Kidney (tissue), 14 donors: Measurements from ENCODE around the gene BCLAF1. TPM values are rescaled to one million over a fixed set of nuclear protein-coding genes. Genes with fewer than 3 reads are reported as not detected.

ENCODE experiments used
- DNase-seq, 5 donors: peaks; one replicate each; pipeline ENCODE4 v3.0.0-alpha.2; 2013 to 2020
- FAIRE-seq: peaks from 2 replicates; lab custom pipeline; 2012; peaks lifted over from hg19 to GRCh38; lab: Jason Lieb, UNC
- H3K27ac ChIP-seq, 2 donors: one replicate each; pipeline ENCODE4 v1.7.0; 2013; ENCODE audit warnings: low read depth in 2 of 2, low read length in 2 of 2, inconsistent platforms in 1 of 2
- H3K27me3 ChIP-seq: one replicate; pipeline ENCODE4 v1.7.1; 2013; ENCODE audit warnings: low read length, inconsistent platforms; ENCODE audit not compliant: control insufficient read depth, insufficient read depth
- H3K36me3 ChIP-seq, 3 donors: one replicate each; pipeline versions ENCODE4 v1.7.0 to v1.7.1; 2013; ENCODE audit warnings: low read length in 3 of 3, control low read depth in 1 of 3, inconsistent platforms in 1 of 3; ENCODE audit not compliant: insufficient read depth in 3 of 3, control insufficient read depth in 2 of 3
- H3K4me1 ChIP-seq, 3 donors: one replicate each; pipeline versions ENCODE4 v1.7.0 to v1.7.1; 2013; ENCODE audit warnings: low read length in 3 of 3, inconsistent platforms in 1 of 3, low read depth in 1 of 3; ENCODE audit not compliant: control insufficient read depth in 2 of 3, insufficient read depth in 2 of 3
- H3K4me3 ChIP-seq, 3 donors: one replicate each; pipeline versions ENCODE4 v1.7.0 to v1.8.1; 2013; ENCODE audit warnings: low read length in 3 of 3, control low read depth in 1 of 3, inconsistent platforms in 1 of 3
- H3K9ac ChIP-seq, 3 donors: one replicate each; pipeline versions ENCODE4 v1.7.0 to v1.7.1; 2013; ENCODE audit warnings: low read length in 3 of 3, control low read depth in 1 of 3, inconsistent platforms in 1 of 3
- H3K9me3 ChIP-seq, 3 donors: one replicate each; pipeline versions ENCODE4 v1.7.0 to v1.7.1; 2013; ENCODE audit warnings: low read length in 3 of 3, control low read depth in 1 of 3, inconsistent platforms in 1 of 3; ENCODE audit not compliant: control insufficient read depth in 2 of 3, insufficient read depth in 1 of 3
- intact Hi-C: fragments of 100-400 bp; cut with DNase I; formaldehyde crosslinking; loops from one replicate; pipeline ENCODE4 v1.11.1; 2022
- polyA plus RNA-seq: library from polyadenylated mRNA; stranded (reverse); fragments of 350-450 nt; fragmentation: Illumina TruSeq; extraction: RNeasy Lipid Tissue Mini Kit (QIAGEN cat#74804); gene quantifications from one replicate; pipeline ENCODE4 v1.2.3, GENCODE V29; 2014; ENCODE audit warnings: low read depth, low replicate concordance; ENCODE audit not compliant: insufficient read depth
- total RNA-seq: library from RNA; stranded (reverse); fragmentation: NEBNext Ultra II Directional; extraction: Animal tissue kit (Norgen Biotek cat#: 25700); gene quantifications from one replicate; pipeline ENCODE4 v1.2.1, GENCODE V29; 2021
- TF ChIP-seq, protein P1 (sequence below): IDR thresholded peaks from 3 replicates; pipeline ENCODE4 v1.5.1; 2012; ENCODE audit warnings: mild to moderate bottlenecking, moderate library complexity, borderline replicate concordance; ENCODE audit not compliant: insufficient read depth; ENCODE audit errors: extremely low read depth
- donor health status: control.
- donor health status: control.
- donor health status: control.
- donor health status: control.
- donor health status: control.
- donor health status: DM: yes; HTN: yes; CAD: no.
- donor health status: Normal renal cell carcinoma (clear cell type).

The BCLAF1 gene
- total and polyA plus RNA-seq, 2 donors from 2014 or later = 18.3 to 132 TPM

DNA sequence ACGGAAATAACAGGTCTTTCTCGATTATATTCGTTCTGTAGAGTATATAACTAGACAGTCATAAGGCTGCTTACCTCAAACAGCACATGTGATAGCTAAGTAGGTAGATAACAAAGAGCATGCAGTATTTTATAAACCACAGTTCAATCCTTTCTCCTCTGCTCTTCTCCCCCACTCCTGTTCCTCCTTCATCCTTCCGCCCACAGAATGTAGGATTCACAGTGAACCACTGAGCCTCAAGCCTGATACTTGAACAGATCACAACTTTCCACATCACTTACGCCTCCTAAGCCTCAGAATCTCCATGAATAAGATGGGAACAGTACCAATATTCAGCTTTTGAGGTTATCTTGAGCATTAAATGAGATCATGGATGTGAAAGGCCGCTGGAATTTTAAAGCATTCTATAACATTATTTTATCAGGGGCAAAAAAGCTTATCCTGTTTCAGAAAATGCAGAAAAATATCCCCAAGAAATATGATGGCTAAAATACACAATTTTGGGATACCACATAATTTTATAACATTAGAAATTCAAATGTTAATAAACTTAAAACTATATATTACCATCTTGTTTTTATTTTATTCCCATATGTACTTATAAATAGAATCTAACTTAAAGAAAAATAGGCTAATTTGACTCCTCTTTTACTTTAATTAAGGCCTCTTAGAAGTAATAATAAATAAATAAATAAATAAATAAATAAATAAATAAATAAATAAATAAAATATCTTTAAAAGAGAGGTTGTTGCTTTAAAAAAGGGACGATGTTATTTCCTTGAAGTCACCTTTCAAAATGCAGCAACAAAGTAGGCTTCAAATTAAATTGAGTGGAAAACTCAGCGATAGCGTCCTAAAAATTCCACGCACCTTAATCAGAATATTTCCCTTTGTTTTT, 72.9 kb downstream of the BCLAF1 start:
- Histone ChIP-seq H3K4me3 (no peak overlapping the region), H3K9ac (no peak overlapping the region), H3K27ac (no peak overlapping the region), H3K4me1 (no peaks in the 10 kb centered on the region), H3K36me3 (no peaks in the 10 kb centered on the region), H3K27me3 (no peaks in the 10 kb centered on the region), H3K9me3 (no peaks in the 10 kb centered on the region)
- TF ChIP-seq, protein P1, sequence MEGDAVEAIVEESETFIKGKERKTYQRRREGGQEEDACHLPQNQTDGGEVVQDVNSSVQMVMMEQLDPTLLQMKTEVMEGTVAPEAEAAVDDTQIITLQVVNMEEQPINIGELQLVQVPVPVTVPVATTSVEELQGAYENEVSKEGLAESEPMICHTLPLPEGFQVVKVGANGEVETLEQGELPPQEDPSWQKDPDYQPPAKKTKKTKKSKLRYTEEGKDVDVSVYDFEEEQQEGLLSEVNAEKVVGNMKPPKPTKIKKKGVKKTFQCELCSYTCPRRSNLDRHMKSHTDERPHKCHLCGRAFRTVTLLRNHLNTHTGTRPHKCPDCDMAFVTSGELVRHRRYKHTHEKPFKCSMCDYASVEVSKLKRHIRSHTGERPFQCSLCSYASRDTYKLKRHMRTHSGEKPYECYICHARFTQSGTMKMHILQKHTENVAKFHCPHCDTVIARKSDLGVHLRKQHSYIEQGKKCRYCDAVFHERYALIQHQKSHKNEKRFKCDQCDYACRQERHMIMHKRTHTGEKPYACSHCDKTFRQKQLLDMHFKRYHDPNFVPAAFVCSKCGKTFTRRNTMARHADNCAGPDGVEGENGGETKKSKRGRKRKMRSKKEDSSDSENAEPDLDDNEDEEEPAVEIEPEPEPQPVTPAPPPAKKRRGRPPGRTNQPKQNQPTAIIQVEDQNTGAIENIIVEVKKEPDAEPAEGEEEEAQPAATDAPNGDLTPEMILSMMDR = no peak
- intact Hi-C loops = loop anchor here (10.0 kb wide), 1 partner anchor 682 kb away; no protein-coding TSS in a partner anchor
- DNase-seq (no peak), FAIRE-seq (peak; percentile 25)

DNA sequence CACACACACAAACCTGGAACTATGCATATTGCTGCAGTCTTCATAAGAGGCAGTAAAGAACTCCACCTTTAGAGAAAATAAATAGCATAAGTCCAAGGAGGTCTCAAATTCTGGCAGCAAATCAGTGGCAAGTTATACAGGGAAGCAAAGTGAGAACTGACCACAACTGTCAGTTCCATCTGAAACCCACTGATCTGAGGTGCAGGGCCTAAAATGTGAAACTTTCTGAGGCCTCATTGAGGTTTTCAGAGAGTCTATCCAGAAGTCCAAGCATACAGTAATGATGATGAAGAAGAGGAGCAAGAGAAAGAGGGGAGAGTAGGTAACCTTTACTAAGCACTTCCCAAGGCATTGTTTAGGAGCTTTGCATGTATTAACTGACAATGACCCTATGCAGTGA, 75.8 kb downstream of the BCLAF1 start:
- TF ChIP-seq, protein P1 = no peak
- Histone ChIP-seq H3K4me1 (no peaks in the 10 kb centered on the region), H3K36me3 (no peaks in the 10 kb centered on the region), H3K9ac (no peak overlapping the region), H3K27ac (no peak overlapping the region), H3K9me3 (no peaks in the 10 kb centered on the region), H3K27me3 (no peaks in the 10 kb centered on the region), H3K4me3 (no peak overlapping the region)
- FAIRE-seq (no peak), DNase-seq (no peak)
- intact Hi-C loops = loop anchor here (10.0 kb wide), 1 partner anchor 679 kb away; no protein-coding TSS in a partner anchor

DNA sequence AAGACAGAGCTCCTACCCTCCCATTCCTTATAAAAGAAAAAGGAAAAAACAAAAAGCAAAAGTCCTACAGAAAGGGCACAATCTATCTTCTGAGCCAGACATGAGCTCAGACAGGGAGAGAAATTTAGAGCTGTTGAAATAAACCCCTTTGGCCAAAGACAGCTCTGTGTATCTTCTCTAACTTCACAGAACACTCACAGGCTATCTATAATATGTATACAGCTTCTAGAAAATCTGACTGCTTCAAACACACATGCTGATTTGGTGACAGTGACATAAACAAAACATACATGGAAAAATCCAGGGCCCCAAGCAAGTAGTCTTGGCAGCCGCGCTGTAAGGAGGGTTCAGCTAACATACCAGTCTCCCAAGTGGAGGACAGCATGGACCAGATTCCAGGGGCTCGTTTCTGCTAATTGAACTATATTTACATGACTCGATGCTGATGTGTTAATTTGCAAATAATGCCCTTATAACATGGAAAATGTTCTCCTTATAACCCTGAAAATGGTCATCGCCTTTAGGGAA, 76.6 kb downstream of the BCLAF1 start:
- Histone ChIP-seq H3K4me1 (no peaks in the 10 kb centered on the region), H3K9ac (no peak overlapping the region), H3K36me3 (no peaks in the 10 kb centered on the region), H3K9me3 (no peaks in the 10 kb centered on the region), H3K4me3 (no peak overlapping the region), H3K27me3 (no peaks in the 10 kb centered on the region), H3K27ac (no peak overlapping the region)
- TF ChIP-seq, protein P1 = no peak
- no peak for FAIRE-seq
- intact Hi-C loops = loop anchor here (10.0 kb wide), 1 partner anchor 678 kb away; no protein-coding TSS in a partner anchor
- no peak for DNase-seq
